GM12801 (cell line): ENCODE results near the gene ARHGEF19.
A peak's percentile ranks its signal among the peaks of the same experiment; 100 is the strongest.

Source experiments
- TF ChIP-seq, protein P1 (sequence below): IDR thresholded peaks from one replicate; pipeline ENCODE4 v1.5.1; 2011; ENCODE audit warnings: control low read depth; ENCODE audit not compliant: insufficient read length; ENCODE audit errors: extremely low read depth

Gene ARHGEF19

DNA sequence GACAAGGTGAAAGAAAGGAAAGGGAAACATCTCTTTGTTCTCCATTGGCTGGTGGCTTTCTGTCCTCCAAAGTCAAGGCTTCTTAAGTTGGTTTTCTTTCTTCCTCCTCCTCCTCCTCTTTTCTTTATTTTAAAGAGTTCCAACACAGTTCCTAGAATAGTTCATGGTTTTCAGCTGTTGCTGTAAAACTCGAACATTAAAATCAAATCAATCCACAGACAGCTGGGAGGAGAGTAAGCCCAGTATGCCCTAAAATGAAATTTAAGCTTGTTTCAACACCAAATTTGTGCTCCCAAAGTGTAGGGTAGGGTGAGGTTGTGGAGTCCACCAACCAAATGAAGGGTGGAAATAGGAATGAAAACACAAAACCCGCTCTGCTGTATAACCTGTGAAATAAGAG is 35.0 kb upstream of the ARHGEF19 start:
- TF ChIP-seq, protein P1, sequence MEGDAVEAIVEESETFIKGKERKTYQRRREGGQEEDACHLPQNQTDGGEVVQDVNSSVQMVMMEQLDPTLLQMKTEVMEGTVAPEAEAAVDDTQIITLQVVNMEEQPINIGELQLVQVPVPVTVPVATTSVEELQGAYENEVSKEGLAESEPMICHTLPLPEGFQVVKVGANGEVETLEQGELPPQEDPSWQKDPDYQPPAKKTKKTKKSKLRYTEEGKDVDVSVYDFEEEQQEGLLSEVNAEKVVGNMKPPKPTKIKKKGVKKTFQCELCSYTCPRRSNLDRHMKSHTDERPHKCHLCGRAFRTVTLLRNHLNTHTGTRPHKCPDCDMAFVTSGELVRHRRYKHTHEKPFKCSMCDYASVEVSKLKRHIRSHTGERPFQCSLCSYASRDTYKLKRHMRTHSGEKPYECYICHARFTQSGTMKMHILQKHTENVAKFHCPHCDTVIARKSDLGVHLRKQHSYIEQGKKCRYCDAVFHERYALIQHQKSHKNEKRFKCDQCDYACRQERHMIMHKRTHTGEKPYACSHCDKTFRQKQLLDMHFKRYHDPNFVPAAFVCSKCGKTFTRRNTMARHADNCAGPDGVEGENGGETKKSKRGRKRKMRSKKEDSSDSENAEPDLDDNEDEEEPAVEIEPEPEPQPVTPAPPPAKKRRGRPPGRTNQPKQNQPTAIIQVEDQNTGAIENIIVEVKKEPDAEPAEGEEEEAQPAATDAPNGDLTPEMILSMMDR: no peak

- TF ChIP-seq, protein P1: no peak
Measured at GRCh38 chr1:16246961-16247360, 34.5 kb upstream of the ARHGEF19 start.

- TF ChIP-seq, protein P1: no peak
Measured at GRCh38 chr1:16245476-16246196, 33.2 kb upstream of the ARHGEF19 start.

DNA sequence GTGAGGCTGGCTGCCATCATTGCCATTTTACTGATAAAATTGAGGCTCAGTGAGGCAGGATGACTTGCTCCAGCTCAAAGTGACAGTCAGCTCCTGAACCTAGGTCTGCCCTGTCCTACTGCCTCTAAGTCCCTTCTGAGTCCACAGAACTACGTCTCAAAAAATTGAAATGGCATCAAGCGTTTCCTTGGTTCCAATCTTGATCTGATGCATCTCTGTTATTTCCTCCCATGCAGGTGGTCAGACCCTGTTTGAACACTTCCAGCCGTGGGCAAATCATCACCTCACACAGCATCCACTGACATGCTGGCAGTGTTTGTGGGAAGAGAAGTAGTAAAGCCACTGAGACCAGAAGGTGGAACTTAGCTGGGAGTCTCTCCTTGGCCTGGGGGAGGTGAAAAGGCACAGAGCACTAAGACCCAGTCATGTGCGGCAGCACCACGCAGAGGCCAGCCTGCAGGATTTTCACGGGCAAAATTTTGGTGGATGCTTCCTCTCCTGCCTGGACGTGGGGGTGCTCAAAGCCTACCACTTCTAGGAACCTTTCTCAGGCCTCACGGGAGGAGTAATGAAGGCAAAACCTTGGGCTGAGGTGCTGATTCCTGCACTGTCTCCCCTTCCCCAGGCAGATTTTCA is 32.3 kb upstream of the ARHGEF19 start:
- TF ChIP-seq, protein P1: no peak

DNA sequence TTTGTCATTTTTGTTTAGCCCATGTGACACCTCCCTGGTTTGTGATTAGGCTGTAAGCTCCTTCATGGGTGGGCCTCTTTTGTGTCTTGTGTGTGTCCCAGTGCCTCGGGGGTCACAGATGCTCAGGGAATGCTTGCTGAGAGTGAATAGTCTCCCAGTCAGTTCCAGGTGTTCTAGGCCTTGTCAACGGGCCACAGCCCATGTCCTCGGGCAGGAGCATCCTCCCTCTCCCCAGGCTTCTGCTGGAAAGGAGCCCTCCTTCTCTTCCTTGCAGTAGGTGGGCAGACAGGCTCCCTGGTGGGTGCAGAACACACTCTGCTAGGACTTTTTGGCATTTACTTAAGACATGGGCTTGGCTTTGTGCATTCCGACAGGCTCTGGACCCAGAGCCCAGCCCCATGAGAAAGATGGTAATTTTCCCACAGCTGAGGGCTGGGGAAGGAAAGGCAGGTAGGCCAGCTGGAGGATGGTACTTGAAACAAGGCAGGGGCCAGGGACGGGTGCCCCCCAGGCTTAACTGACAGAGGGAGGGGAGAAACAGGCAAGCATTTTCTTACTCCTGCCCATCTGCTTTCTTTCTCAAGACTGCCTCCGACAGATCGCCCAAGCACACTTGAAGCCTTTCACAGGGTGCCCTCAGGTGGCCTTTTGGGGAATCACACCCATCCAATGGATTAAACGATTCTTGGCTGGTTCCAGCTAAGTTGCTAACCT is 31.6 kb upstream of the ARHGEF19 start:
- TF ChIP-seq, protein P1: peak; percentile 93

DNA sequence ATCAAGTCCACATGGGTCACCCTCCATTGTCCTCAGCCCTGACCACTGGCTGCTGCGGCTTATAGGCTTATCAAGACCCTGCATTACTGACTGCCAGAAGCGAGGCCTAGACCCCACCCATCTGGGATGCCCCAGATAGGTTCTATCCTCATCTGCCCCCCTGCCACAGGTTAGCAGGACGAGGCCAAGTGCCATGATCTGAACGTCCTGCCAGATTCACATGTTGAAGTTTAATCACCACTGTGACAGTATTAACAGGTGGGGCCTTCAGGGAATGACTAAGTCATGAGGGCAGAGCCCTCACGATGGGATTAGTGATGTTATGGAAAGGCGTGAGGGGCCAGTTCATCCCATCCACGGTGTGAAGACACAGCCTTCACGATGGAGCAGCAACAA is 30.8 kb upstream of the ARHGEF19 start:
- TF ChIP-seq, protein P1: no peak

DNA sequence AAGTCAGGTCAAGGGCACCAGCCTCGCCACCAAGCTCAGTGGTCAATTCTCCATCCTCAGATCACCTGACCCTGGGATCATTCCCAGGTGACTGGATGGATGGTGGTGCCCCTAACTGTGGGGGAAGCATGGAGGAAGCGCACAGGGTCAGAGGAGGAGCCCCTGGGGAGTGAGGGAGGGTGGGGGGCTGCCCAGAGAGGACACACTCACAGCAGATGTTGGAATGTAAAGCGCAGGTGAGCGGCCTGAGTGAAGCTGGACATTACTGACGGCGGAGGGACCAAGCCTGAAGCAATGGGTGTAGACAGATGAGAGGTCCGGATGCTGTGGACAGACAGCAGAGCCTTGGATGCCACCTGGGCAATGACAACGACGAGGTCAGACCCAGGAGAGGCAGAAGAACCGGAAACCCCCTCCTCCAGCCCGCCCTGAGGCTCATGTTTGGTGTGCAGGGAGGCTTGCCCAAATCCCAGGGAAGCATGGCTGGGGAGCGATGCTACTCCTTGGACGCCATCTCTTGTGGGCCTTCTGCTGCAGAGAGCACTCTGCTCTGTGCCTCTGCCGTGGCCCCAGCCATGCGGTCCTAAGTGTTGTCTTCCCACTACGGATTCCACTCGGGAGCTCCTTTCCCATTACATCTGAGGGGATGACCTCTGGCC is 30.2 kb upstream of the ARHGEF19 start:
- TF ChIP-seq, protein P1: no peak
